Glomerular visceral epithelial cell (primary cell): ENCODE data around the gene KCNG2.
"Not testable (repeated sequence)": the region's sequence is repeated elsewhere in the genome, so short reads cannot be mapped to it uniquely, and the experiment has no call there.

Experiments used
- DNase-seq: peaks from one replicate; pipeline ENCODE4 v3.0.0-alpha.2; 2016; ENCODE audit errors: extremely low spot score

The KCNG2 gene

DNA sequence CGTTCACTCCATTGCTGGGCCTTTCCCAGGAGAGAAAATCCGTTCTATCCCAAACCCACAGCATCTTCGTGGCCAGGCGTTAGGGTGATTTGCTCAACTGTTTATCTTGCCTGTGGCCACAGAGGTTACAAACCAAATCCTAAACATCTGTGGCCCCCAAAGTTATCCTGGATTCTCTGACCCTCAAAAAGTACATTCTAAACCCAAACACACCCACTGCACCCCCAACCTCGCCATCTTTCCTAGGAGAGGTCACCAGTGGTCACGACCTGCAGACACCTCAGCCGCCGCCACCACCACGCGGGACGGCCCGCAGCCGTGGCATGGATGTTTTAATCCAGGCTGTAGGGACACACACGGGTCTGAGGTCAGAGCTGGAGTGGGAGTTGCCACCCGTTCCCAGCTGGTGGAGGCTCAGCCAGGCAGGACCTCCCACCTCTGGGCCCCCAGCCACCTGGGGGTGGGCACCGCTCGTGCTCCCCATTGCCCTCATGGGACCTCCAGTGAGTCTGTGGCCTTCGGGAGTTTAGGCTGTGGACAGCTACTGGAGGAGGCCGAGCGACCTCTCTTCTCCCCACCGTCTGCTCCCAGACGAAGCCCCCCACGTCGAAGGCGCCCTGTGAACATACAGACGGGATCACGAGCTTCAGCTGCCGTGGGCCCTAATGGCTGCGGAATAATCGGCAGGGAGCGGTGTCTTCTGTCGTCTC lies 72.0 kb downstream of the KCNG2 start:
- no peak for DNase-seq

DNA sequence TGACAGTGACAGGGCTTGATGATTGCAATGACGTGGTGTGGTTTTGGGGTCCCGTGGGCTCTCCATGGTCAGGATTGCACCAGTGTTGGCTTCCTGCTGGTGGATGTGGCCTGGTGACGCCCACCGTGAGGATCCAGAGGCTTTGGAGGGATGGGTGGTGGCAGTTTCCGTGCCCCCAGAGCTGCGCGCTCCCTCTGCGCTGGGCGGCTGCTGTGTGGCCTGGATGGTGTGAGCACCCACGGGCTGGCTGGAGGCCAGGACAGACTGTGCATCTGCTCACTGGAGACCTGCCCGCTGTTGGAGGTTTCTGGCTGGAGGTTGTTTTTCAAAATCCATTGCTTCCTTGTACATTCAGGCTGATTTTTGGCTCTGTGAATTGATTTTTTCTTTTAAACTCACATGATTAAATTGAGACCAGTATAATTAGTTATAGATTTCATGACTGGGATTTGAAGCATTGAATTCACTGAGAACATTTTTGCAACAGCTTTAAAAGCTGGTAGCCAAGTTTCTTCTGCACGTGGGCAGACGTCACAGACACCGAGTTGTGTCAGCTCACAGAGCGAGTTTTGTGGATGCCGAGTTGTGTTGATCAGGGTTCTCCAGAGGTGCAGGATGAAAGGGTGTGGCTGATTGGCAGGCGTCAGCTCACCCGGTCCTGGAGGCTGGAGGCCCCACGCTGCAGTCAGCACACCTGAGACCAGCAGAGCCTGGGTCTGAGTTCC lies 72.7 kb downstream of the KCNG2 start:
- DNase-seq: no peak

DNA sequence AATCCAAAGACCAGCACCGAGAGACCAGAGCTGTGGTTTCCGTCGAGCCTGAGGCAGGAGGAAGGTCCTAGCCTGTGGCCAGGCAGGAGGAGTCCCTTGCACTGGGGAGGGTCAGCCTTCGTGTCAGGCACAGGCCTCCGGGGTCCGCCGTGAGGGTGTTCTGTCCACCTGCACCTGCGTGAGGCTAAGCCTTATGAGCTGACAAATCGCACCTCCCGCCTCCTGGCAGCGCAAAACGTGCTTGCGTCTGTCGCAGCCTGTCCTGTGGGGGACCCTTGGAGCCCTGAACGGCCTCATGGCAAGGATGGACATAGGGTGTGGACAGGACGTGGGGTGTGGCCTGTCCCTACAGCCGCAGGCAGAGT lies 73.3 kb downstream of the KCNG2 start:
- DNase-seq: no peak

DNA sequence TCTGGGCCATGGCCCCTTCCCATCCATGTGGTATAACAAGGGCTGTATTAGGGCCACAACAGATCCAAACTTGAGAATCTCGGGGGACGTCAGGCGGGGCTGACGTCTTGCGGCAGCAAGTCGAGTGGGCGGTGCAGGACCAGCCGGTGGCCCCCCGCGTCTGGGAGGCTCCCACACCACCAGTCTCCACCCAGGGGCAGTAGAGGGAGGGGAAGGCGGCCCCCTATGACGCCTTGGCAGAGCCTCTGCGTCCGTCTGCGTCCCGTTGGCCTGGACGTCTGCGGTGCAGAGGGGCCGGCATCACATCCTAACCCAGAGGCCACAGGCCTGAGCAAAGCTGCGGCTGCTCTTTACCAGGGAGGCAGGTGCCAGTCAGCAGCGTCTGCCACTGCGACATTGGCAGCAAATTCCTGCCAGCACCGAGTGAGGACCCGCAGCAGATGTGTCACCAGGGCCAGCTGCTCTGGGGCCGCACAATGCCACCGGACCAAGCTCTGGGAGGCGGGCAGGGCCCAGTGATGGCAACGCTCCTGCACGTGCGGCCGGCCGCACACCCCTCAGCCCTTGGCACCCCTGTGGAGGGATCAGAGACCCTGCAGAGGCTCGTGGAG lies 73.8 kb downstream of the KCNG2 start:
- no peak for DNase-seq

DNA sequence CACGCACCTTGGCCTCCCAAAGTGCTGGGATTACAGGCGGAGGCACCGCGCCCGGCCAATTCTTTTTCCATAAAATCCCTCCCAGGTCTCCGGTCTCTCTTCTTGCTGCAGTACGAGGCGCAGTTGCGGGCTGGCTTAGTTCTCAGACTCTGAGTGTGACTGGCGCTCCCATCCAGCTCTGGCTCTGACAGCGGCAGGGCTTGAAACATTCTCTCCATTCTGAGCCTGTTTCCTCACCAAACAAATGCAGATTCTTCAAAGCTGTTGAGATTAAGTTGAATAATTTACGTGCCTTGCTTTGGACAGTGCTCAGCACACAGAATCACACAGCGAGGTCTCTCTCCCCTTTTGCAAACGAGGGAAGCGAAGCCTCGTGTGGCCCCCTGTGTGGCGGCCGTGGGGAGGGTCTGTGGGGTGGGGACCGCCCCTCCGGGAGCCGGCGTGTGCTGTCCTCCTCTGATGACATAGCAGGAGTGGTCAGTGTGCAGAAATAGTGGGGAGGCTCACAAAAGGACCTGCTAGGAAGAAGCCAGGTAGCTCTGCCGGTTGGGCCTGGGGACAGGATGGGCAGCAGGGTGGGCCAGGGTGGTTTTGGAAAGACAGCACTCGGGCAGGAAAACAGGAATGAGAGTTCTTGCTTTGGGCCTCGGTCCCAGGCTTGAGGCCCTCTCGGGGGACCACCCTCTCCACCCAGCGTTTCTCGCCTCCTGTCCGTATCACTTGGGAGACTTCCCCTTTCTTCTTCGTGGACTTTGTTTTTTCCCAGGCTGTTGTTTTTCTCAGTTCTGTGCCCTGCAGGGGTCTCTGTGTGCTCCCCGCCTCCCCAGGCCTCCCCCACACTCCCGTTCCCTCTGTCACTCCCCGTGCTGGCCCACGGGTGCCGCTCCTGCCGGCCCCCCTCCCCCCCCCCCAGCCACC lies 75.0 kb downstream of the KCNG2 start:
- DNase-seq: no peak

DNA sequence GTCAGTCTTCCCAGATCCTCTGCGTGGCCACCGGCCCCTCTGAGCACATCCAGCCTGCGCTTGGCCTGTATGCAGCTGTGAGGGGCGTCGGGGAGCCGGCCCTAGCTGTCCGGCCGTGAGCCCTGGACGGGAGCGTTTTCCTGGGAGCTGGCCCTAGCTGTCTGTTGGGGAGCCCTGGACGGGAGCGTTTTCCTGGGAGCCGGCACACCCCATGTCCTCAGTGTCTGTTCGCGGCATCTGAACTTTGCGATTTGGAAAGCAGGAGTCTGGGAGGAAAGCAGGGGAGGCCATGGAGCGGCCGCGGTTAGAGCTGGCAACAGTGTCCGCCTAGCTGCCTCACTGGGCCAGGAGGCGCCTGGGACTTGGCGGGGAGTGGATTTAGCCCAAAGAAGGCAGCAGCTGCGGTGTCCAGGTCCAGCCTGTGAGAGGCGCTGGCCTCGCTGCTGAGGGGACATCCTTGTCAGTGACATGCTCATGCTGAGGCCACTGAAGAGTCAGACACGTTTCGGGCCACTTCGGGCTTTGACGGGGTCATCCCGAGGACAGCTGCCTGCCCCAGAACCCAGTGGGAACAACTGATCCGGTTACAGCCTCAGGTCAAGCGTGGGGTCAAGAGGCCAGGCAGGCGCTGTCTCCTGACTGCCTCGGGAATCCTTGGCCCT lies 75.8 kb downstream of the KCNG2 start:
- DNase-seq: no peak

DNA sequence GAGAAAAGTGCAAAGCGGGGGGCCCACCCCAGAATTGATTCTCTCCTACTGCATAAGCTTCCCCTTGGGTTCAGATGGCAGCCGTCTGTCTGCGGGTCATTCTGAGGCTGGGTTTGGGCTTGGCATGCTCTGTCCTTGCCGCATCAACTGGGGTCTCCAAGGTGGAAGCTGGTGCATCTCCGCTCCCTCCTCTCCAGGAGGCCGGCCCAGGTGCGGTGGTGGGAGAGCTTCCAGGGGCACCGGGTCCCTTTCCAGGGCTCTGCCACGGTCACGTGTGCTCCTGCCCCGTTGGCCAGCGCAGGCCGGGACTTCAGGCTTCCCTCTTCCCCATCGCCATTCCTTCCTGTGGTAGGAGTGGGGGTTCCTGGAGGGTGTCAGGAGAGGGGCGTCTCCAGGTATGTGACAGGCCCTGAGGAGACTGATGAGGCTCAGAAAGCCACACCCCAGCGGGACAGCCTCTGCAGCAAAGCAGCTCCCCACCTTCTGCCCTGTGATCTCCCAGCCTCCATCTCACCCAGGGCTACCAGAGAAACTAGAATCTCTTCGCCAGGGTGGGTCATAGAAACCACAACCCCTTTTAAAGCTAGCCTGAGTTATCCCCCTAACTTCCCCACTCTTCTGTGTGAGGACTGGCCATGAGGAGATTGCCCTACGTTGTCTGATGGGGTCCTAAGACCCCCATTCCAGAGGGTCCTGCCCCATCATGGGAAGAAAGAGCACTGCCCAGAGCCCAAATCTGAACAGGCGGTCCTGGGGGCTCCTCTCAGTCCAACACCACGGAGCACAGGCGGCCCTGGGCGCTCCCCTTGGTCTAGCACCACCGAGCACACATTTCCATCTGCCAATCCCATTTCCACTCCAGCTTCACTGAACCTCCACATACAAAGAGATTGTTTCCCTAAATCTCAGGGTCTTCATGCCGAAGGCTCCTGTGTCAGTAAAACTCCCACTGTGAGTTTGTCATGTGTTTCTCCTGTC lies 77.1 kb downstream of the KCNG2 start:
- DNase-seq: no peak

DNA sequence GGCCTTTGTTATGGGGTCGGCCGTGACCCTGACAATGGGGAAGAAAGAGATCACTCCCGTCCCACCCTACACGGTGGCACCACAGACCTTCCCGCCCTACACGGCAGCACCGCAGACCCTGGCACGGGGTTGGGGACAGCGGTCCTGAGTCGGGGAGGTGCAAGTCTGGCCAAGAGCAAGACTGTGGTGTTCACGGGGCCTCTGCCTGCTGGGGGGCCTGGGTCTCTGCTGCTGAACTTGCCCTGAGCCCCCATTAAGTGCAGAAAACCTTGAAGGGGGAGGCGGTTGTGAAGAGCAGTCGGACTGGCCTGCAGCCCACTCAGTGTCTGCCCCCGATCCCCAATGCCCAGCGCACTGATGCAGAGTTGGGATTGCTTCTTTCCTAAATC lies 77.8 kb downstream of the KCNG2 start:
- DNase-seq: no peak

DNA sequence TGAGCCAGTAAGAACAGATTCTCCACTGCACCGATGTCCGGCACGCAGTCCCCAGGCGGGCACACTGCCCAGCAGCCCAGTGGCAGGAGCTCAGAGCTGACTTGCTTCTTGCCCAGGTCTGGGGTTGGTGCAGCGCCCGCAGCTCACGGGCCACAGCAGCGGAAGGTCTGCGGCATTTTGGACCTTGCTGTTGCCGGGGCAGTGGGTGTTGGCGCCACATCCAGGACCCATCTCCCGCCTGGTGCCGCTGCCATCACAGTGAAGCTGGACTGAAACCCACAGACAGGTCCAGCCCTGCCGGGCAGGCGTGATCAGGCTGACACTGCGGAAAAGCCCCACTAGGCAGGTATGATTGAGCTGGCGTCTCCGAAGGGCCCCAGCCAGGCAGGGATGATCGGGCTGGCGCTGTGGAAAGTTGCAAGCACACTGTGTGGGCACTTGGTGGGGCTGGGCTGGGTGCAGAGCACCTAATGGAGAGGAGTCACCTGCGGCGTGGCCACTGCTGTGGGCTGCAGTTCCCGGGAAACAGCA lies 78.3 kb downstream of the KCNG2 start:
- DNase-seq: no peak

DNA sequence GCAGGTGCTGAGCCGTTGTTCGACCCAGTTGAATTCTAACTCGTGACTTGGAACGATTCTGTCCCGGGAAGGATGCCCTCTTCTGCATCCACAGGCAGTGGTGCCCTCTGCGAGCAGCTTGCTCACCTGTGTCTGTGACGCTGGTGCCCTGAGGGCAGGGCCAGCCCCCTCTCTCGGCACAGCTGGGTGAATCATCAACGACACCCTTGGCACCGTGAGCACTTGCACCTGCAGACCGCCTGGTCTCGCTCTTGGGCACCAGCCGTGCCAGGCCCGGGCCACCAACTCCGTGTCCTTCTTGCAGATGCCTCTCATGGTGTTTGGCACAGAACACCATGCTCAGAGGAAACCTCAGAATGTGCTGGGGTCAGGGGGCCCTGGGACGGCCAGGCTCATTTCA lies 78.8 kb downstream of the KCNG2 start:
- DNase-seq: no peak

DNA sequence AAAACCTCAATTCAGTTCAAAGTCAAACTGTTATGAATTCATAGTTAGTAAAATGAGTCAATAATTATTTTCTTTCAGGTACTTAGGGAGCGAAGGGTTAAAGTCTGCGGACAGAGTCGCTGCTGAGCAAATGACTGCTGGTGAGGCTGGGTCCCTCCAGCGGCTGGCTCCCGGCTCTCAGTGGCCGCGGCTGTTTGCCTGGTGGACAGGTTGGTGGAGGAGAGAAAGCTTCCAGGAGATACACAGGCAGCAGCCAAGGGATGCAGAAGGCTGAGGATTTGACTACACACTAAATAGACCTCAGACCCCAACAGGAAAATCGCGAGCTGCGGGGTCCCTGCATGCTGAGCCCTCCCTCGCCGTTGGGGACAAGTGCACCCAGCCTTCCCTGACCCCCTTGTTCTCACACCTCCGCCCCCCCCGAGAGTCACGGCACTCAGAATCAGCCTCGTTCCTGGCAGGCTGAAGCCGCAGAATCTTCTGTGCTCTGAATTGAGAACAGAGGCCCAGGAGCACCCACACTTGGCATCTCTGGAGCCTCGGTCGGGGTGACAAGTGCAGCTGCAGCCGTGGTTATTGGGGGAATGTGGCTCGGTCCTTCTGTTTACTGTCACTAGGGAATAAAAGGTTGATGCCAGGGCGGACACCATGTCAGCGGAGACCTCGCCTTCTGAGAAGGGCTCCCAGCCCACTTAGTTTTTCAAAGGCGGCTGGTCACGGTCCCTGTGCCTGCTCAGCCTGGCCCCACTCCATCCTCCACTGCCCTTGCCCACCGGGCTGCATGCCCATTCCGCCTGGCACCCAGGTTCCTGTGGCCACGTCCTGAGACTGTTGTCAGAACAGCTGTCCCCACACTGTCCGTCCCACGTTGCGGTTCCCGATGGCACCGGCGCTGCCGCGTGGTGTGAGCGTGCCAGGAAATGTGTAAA lies 79.7 kb downstream of the KCNG2 start:
- DNase-seq: no peak

DNA sequence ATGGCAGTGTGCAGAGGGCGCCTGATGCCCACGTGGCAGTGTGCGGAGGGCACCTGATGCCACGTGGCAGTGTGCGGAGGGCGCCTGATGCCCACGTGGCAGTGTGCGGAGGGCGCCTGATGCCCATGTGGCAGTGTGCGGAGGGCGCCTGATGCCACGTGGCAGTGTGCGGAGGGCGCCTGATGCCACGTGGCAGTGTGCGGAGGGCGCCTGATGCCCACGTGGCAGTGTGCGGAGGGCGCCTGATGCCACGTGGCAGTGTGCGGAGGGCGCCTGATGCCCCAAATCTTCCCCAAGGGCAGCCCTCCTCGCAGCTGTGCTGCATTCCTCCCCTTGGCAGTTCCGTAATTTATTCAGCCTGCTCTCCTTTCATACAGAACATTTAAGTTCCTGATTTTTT lies 80.5 kb downstream of the KCNG2 start:
- DNase-seq: not testable (repeated sequence)

DNA sequence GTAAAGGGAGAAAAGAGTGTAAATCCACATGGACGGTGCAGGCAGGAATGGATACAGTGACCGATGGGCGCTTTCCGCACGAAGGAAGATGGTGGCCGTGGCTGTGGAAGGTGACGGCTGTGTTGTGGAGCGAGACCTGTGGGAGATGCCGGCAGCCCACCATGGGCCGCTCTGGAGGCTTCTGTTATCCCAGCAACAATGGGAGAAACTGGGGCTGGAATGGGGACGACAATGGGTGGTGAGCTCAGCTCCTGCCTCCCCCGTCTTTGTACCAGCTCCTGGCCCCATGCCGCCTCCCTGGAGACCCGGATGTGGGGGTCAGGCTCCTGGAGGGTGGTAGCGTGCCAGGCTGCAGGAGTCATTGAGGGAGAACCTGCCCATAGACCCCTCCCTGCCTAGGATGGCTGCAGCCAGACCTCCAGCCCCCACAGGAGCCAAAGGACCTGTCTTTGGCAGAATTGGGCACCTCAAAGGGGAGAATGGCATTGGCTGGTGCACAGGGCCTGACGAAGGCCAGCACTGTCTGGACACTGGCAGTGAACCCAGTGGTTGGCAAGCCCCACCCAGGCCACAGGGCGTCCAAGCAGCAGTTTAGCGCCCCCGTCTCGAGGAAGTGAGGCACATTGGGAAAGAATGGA lies 81.1 kb downstream of the KCNG2 start:
- DNase-seq: no peak

DNA sequence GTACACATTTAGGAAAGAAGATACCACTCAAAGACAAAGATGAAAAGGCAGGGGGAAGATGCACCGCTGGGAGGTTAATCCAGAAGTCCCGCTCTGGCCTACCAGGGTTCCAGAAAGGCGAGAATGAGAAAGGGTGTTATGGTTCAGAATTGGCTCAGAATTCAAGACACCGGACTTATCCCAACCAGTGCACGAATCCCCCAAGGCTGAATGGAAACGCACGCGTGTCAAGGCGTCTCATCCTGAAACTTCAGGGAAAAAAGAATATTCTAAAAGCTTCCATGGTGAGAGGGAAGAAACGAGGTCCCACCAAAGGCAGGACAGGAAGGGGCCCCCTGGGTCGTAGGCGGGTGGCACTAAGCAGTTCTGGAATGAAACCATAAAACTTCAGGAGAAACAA lies 81.8 kb downstream of the KCNG2 start:
- DNase-seq: no peak

DNA sequence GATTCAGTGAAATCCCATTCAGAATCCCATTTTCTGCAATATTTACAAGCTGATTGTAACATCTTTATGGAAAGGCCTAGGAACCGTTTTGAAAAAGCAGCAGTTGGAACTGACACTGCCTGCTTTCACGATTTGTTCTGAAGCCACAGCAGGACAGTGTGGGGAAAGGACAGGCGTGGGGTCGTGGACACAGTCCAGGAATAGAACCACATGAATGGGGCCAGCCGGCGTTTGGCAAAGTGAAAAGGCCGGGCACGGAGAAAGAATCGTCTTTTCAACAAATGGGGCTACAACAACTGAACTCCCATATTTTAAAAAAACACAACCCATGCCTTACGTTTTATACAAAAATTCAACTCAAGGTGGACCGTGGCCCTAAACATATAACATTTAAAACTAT lies 84.0 kb downstream of the KCNG2 start:
- no peak for DNase-seq

DNA sequence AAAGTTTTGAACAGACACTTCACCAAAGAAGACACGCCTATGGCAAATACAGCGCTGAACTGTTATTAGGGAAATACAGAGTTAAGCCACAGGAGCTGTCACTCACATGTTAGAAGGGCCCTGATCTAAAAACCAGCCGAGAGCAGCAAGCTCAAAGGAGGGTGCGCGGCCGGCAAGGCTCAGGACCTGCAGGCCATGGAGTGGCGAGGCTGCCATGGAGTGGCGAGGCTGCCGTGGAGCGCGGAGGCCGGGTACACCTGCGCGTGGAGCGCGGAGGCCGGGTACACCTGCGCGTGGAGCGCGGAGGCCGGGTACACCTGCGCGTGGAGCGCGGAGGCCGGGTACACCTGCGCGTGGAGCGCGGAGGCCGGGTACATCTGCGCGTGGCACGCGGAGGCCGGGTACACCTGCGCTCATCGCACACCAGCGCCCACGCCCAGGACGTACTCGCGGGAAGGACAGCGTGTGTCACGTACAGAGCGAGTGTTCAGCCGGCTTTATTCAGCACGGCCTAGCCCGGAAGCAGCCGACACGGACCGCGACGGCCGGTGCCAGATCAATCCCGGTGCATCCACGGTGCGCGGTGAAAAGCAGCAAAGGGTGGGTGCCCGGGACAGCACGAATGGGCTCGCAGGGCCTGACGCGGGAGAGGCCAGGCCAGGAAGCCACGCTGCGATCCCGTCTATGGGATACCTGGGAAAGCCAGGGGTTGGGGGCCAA lies 84.9 kb downstream of the KCNG2 start:
- no peak for DNase-seq

DNA sequence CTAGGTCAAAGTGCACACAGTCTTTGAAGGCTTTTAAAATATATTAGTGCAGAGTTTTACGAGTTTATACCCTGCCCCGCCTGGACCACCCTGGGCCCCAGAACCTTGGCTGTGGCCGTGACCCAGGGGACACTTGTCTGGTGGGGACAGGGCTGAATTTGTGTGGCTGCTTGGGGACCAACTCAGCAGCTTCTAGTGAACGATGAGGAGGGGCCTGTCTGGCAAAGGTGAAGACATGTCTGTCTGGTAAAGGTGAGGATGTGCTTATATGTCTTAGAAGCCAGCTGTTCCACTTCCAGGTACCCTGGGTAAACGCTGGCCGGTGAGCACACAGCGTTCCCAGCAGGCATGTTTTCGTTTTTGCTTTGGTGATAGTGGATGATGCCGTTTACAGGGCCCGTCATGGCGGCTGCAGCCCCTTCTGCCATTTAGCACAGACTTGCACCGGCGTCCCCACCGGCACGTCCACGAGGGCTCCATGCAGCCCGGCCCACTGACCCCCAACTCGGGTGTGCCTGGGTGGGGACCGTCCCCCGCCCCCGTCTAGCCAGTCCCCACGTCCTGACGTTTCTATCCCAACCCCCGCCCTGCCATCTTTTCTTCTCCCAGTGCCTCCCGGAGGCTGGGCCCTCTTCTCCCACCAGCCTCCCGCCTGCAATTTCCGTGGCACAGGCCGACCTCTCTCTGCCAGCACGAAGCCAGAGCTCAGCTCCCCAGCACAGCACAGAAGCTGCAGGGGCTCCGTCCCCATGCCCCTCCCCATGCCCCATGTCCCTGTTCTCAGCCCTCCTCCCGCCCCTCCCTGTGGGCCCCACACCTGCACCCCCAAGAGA lies 85.9 kb downstream of the KCNG2 start:
- DNase-seq: no peak
